HCT116 (cell line): ENCODE measurements around the gene FBXW8. TPM values are rescaled to one million over a fixed set of nuclear protein-coding genes. Genes with fewer than 3 reads are reported as not detected.

ENCODE experiments used
- ATAC-seq: fragments of 200-7000 bp; cut with Tn5 transposase; 2 replicates; pipeline ENCODE4 v1.9.1; 2020; ENCODE audit warnings: mild to moderate bottlenecking, moderate library complexity
- BruUV-seq: library from RNA; stranded (reverse); fragments of 400-500 nt; replicated peaks from 2 replicates; lab custom pipeline; 2021; lab: Mats Ljungman, UMichigan
- CTCF ChIA-PET: fragments of 300-600 bp; sonication (Branson Sonifier 250); formaldehyde crosslinking; loops from one replicate; lab custom pipeline; 2021; ENCODE audit warnings: antibody characterized with exemption; lab: Charles Lee
- POLR2A ChIA-PET: fragments of 300-600, 350-600 bp; sonication (Branson Sonifier 250); formaldehyde crosslinking; loops from one replicate; lab custom pipeline; 2021; ENCODE audit warnings: antibody characterized with exemption; lab: Charles Lee
- RAD21 ChIA-PET, 2 experiments: fragments of 300-600 bp; sonication (Branson Sonifier 250); formaldehyde crosslinking; loops; one replicate each; lab custom pipeline; 2023; ENCODE audit warnings: low total read pairs in 2 of 2; ENCODE audit not compliant: uncharacterized antibody in 2 of 2, unreplicated experiment in 2 of 2, low non-redundant PET in 1 of 2; lab: Charles Lee
- DNase-seq: peaks from one replicate; pipeline ENCODE4 v3.0.0-alpha.2; 2010; ENCODE audit warnings: low read depth, low spot score
- H2AFZ ChIP-seq: fragments of 200-600 bp; shearing (Covaris generic), sonication (generic); 2 replicates; pipeline ENCODE4 v1.6.1; 2017; ENCODE audit warnings: low read depth, mixed run types, mixed read lengths, antibody characterized with exemption, low read length; ENCODE audit not compliant: poor library complexity, severe bottlenecking
- H3K27ac ChIP-seq: 2 replicates; pipeline ENCODE4 v1.5.1; 2012; ENCODE audit warnings: low read depth, low read length
- H3K27me3 ChIP-seq: fragments of 200-600 bp; sonication (generic); 2 replicates; pipeline ENCODE4 v1.6.1; 2016; ENCODE audit warnings: mixed run types, low read length, mixed read lengths; ENCODE audit not compliant: insufficient read depth
- H3K36me3 ChIP-seq, 2 experiments: fragments of 200-500 bp in 1 of 2; fragments of 200-600 bp in 1 of 2; sonication (Bioruptor generic) in 1 of 2; sonication (generic) in 1 of 2; 2 replicates each; pipeline versions ENCODE4 v1.5.1 to v1.6.1; 2014 to 2016; ENCODE audit warnings: low read length in 2 of 2, inconsistent platforms in 1 of 2, mixed read lengths in 1 of 2, mixed run types in 1 of 2; ENCODE audit not compliant: insufficient read depth in 2 of 2, control insufficient read depth in 1 of 2
- H3K4me1 ChIP-seq, 2 experiments: fragments of 200-600 bp in 1 of 2; sonication (generic) in 1 of 2; 2 replicates each; pipeline versions ENCODE4 v1.5.1 to v1.6.1; 2012 to 2017; ENCODE audit warnings: low read length in 2 of 2, inconsistent platforms in 1 of 2, mild to moderate bottlenecking in 1 of 2, mixed read lengths in 1 of 2, mixed run types in 1 of 2, moderate library complexity in 1 of 2; ENCODE audit not compliant: insufficient read depth in 2 of 2, control insufficient read depth in 1 of 2
- H3K4me2 ChIP-seq: fragments of 200-600 bp; sonication (generic); 2 replicates; pipeline ENCODE4 v1.6.1; 2017; ENCODE audit warnings: mixed run types, low read length, mixed read lengths
- H3K4me3 ChIP-seq, 2 experiments: fragments of 200-600 bp in 1 of 2; sonication (generic) in 1 of 2; replicated peaks in 1 of 2; 2 replicates each; pipeline ENCODE4 v1.5.1; 2011 to 2016; ENCODE audit warnings: low read length in 2 of 2, control low read depth in 1 of 2, low read depth in 1 of 2, mild to moderate bottlenecking in 1 of 2, mixed read lengths in 1 of 2, mixed run types in 1 of 2
- H3K79me2 ChIP-seq: fragments of 200-600 bp; sonication (generic); 2 replicates; pipeline ENCODE4 v1.6.1; 2017; ENCODE audit warnings: mild to moderate bottlenecking, mixed run types, low read length, moderate library complexity, mixed read lengths; ENCODE audit not compliant: insufficient read depth
- H3K9ac ChIP-seq: fragments of 200-600 bp; sonication (generic); 2 replicates; pipeline ENCODE4 v1.6.1; 2016; ENCODE audit warnings: low read length, mixed read lengths
- H3K9me2 ChIP-seq: fragments of 200-600 bp; sonication (generic), shearing (Covaris generic); 2 replicates; pipeline ENCODE4 v1.6.1; 2017; ENCODE audit warnings: mixed run types, mild to moderate bottlenecking, moderate library complexity; ENCODE audit not compliant: insufficient read depth
- H3K9me3 ChIP-seq, 2 experiments: fragments of 200-500 bp in 1 of 2; fragments of 200-600 bp in 1 of 2; sonication (Bioruptor generic) in 1 of 2; sonication (generic) in 1 of 2; 2 replicates each; pipeline ENCODE4 v1.6.1; 2014 to 2017; ENCODE audit warnings: low read length in 2 of 2, mixed read lengths in 2 of 2, inconsistent platforms in 1 of 2, low read depth in 1 of 2, mild to moderate bottlenecking in 1 of 2, mixed run types in 1 of 2, moderate library complexity in 1 of 2; ENCODE audit not compliant: control insufficient read depth in 1 of 2, insufficient read depth in 1 of 2
- H4K20me1 ChIP-seq: fragments of 200-600 bp; sonication (generic), shearing (Covaris generic); 2 replicates; pipeline ENCODE4 v1.6.1; 2017; ENCODE audit warnings: mixed run types, mild to moderate bottlenecking, moderate library complexity; ENCODE audit not compliant: insufficient read depth
- CBX3 ChIP-seq: IDR thresholded peaks from 2 replicates; pipeline ENCODE4 v1.6.1; 2012; ENCODE audit warnings: low read depth
- CEBPB ChIP-seq: IDR thresholded peaks from 2 replicates; pipeline ENCODE4 v1.6.1; 2012; ENCODE audit warnings: low read depth
- EGR1 ChIP-seq: IDR thresholded peaks from 2 replicates; pipeline ENCODE4 v1.6.1; 2012; ENCODE audit warnings: low read depth
- EZH2 ChIP-seq: fragments of 200-600 bp; sonication (generic); IDR thresholded peaks from 2 replicates; pipeline ENCODE4 v1.6.1; 2017; ENCODE audit warnings: antibody characterized with exemption, mixed run types
- EZH2phosphoT487 ChIP-seq: fragments of 200-600 bp; IDR thresholded peaks from 2 replicates; pipeline ENCODE4 v1.6.1; 2018; ENCODE audit warnings: antibody characterized with exemption, borderline replicate concordance
- FOSL1 ChIP-seq: IDR thresholded peaks from 2 replicates; pipeline ENCODE4 v1.6.1; 2012; ENCODE audit warnings: low read depth
- JUND ChIP-seq: IDR thresholded peaks from 2 replicates; pipeline ENCODE4 v1.6.1; 2012
- POLR2AphosphoS5 ChIP-seq: IDR thresholded peaks from 2 replicates; pipeline ENCODE4 v1.6.1; 2011; ENCODE audit warnings: mild to moderate bottlenecking, low read depth, low read length, moderate library complexity
- SP1 ChIP-seq: IDR thresholded peaks from 2 replicates; pipeline ENCODE4 v1.6.1; 2012; ENCODE audit warnings: low read depth
- SRF ChIP-seq: IDR thresholded peaks from 2 replicates; pipeline ENCODE4 v1.6.1; 2012; ENCODE audit warnings: low read depth
- TCF7L2 ChIP-seq: IDR thresholded peaks from 2 replicates; pipeline ENCODE4 v1.7.0; 2011; ENCODE audit warnings: borderline replicate concordance, inconsistent platforms; ENCODE audit not compliant: insufficient read depth, insufficient read length; ENCODE audit errors: extremely low read depth
- YY1 ChIP-seq: IDR thresholded peaks from 2 replicates; pipeline ENCODE4 v1.6.1; 2011; ENCODE audit warnings: low read length, low read depth, moderate library complexity, mild to moderate bottlenecking; ENCODE audit not compliant: insufficient replicate concordance; ENCODE audit errors: extremely low read depth
- ZFX ChIP-seq: fragments of 450-650 bp; IDR thresholded peaks from 2 replicates; pipeline ENCODE4 v1.6.1; 2017
- ZNF274 ChIP-seq: fragments of 200-500 bp; sonication (Bioruptor generic); IDR thresholded peaks from 2 replicates; pipeline ENCODE4 v1.6.1; 2014; ENCODE audit warnings: mild to moderate bottlenecking, low read depth, low read length, inconsistent platforms
- intact Hi-C: fragments of 100-400 bp; cut with micrococcal nuclease; formaldehyde crosslinking; loops from 2 replicates; pipeline ENCODE4 v1.10.0; 2022
- total RNA-seq: library from RNA; stranded (reverse); gene quantifications from one replicate; pipeline ENCODE4 v1.2.1, GENCODE V29; 2021; ENCODE audit not compliant: unreplicated experiment
- TF ChIP-seq, protein P1 (sequence below): IDR thresholded peaks from 2 replicates; pipeline ENCODE4 v1.6.1; 2012; ENCODE audit warnings: low read depth
- TF ChIP-seq, protein P2 (sequence below): IDR thresholded peaks from 2 replicates; pipeline ENCODE4 v1.6.1; 2012
- TF ChIP-seq, protein P3 (sequence below): IDR thresholded peaks from 2 replicates; pipeline ENCODE4 v1.6.1; 2012
- TF ChIP-seq, protein P4 (sequence below), 3 experiments: fragments of 200-600 bp in 1 of 3; sonication (generic) in 1 of 3; IDR thresholded peaks in 2 of 3; conservative IDR thresholded peaks in 1 of 3; 2 replicates each; pipeline ENCODE4 v1.5.1; 2012 to 2017; ENCODE audit warnings: low read depth in 2 of 3, low read length in 2 of 3, antibody characterized with exemption in 1 of 3, borderline replicate concordance in 1 of 3, control low read depth in 1 of 3, mild to moderate bottlenecking in 1 of 3, mixed read lengths in 1 of 3, mixed run types in 1 of 3, moderate library complexity in 1 of 3; ENCODE audit not compliant: insufficient read depth in 1 of 3

FBXW8 gene
- total RNA-seq, 1 experiment from 2014 or later: 14.6 TPM

DNA sequence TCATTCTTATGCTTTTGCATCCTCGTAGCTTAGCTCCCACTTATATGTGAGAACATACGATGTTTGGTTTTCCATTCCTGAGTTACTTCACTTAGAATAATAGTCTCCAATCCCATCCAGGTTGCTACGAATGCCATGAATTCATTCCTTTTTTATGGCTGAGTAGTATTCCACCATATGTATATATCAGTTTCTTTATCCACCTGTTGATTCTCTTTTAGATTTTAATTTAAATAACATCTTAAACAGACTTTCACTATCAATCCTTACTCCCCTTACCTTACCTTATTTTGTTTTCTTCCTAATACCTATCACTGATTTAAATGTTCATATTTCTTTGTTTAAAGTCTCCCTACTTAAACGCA is 488 bp upstream of the FBXW8 start:
- ChIA-PET POLR2A (no interaction called here), CTCF (interaction anchor here (1.0 kb wide), 1 partner anchor 15 kb away, joined by 3 read pairs; no protein-coding TSS in a partner anchor)
- Histone ChIP-seq H3K9me2 (no peaks in the 10 kb centered on the region), H3K27ac (peak overlapping the region; percentile 81; the same call in 1 of the 2 replicates), H3K9me3 (no peaks in the 10 kb centered on the region), H3K9ac (peak overlapping the region; percentile 88), H3K4me2 (peak overlapping the region; percentile 78), H3K27me3 (no peaks in the 10 kb centered on the region), H3K4me3 (peak overlapping the region; percentile 75 to 88), H3K79me2 (peaks cover 43% of the 10 kb centered on the region), H3K36me3 (no peaks in the 10 kb centered on the region)
- no peak for ATAC-seq
- intact Hi-C loops: no loop called here
- no peak for TF ChIP-seq SP1
- TF ChIP-seq, protein P1, sequence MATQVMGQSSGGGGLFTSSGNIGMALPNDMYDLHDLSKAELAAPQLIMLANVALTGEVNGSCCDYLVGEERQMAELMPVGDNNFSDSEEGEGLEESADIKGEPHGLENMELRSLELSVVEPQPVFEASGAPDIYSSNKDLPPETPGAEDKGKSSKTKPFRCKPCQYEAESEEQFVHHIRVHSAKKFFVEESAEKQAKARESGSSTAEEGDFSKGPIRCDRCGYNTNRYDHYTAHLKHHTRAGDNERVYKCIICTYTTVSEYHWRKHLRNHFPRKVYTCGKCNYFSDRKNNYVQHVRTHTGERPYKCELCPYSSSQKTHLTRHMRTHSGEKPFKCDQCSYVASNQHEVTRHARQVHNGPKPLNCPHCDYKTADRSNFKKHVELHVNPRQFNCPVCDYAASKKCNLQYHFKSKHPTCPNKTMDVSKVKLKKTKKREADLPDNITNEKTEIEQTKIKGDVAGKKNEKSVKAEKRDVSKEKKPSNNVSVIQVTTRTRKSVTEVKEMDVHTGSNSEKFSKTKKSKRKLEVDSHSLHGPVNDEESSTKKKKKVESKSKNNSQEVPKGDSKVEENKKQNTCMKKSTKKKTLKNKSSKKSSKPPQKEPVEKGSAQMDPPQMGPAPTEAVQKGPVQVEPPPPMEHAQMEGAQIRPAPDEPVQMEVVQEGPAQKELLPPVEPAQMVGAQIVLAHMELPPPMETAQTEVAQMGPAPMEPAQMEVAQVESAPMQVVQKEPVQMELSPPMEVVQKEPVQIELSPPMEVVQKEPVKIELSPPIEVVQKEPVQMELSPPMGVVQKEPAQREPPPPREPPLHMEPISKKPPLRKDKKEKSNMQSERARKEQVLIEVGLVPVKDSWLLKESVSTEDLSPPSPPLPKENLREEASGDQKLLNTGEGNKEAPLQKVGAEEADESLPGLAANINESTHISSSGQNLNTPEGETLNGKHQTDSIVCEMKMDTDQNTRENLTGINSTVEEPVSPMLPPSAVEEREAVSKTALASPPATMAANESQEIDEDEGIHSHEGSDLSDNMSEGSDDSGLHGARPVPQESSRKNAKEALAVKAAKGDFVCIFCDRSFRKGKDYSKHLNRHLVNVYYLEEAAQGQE: no peak
- no peak for TF ChIP-seq CBX3
- no peak for TF ChIP-seq SRF
- TF ChIP-seq EZH2phosphoT487: no peak
- TF ChIP-seq, protein P2, sequence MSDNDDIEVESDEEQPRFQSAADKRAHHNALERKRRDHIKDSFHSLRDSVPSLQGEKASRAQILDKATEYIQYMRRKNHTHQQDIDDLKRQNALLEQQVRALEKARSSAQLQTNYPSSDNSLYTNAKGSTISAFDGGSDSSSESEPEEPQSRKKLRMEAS: no peak
- no peak for TF ChIP-seq EZH2
- no peak for TF ChIP-seq ZNF274
- no peak for TF ChIP-seq POLR2AphosphoS5
- TF ChIP-seq, protein P3, sequence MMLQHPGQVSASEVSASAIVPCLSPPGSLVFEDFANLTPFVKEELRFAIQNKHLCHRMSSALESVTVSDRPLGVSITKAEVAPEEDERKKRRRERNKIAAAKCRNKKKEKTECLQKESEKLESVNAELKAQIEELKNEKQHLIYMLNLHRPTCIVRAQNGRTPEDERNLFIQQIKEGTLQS: no peak
- no peak for TF ChIP-seq TCF7L2
- no peak for TF ChIP-seq YY1
- TF ChIP-seq FOSL1: no peak
- no peak for TF ChIP-seq EGR1
- TF ChIP-seq, protein P4, sequence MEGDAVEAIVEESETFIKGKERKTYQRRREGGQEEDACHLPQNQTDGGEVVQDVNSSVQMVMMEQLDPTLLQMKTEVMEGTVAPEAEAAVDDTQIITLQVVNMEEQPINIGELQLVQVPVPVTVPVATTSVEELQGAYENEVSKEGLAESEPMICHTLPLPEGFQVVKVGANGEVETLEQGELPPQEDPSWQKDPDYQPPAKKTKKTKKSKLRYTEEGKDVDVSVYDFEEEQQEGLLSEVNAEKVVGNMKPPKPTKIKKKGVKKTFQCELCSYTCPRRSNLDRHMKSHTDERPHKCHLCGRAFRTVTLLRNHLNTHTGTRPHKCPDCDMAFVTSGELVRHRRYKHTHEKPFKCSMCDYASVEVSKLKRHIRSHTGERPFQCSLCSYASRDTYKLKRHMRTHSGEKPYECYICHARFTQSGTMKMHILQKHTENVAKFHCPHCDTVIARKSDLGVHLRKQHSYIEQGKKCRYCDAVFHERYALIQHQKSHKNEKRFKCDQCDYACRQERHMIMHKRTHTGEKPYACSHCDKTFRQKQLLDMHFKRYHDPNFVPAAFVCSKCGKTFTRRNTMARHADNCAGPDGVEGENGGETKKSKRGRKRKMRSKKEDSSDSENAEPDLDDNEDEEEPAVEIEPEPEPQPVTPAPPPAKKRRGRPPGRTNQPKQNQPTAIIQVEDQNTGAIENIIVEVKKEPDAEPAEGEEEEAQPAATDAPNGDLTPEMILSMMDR (IDR thresholded peaks at IDR 0.05 in 2 of 3, conservative IDR thresholded peaks at IDR 0.05 in 1 of 3; ENCODE audit: borderline replicate concordance in 1 of 3, insufficient read depth in 1 of 3, low read depth in 2 of 3, low read length in 2 of 3): no peak
- TF ChIP-seq JUND: no peak
- no peak for TF ChIP-seq ZFX
- TF ChIP-seq CEBPB: no peak
- TF ChIP-seq, all 23 proteins: peak for 0
- Histone ChIP-seq H4K20me1 (no peaks in the 10 kb centered on the region), H2AFZ (peak overlapping the region; percentile 55), H3K4me1 (peaks cover 8 to 21% of the 10 kb centered on the region in 2 experiments)
- no peak for DNase-seq
- BruUV-seq: no TSS peak
- RAD21 ChIA-PET: no interaction called here
